GM18951 (cell line): ENCODE measurements around the gene PLEKHA8.

Experiments
- POLR2A ChIP-seq: IDR thresholded peaks from 4 replicates; pipeline ENCODE4 v1.6.1; 2011; ENCODE audit warnings: mild to moderate bottlenecking; ENCODE audit not compliant: insufficient read length, insufficient read depth; ENCODE audit errors: extremely low read depth
- in situ Hi-C: fragments of 300-500 bp; cut with MboI; formaldehyde crosslinking; loops from one replicate; pipeline ENCODE4 v1.12.0; 2022; ENCODE audit warnings: low sequenced_read_pairs, mixed read lengths, inconsistent platforms; ENCODE audit not compliant: unreplicated experiment

PLEKHA8 gene

DNA sequence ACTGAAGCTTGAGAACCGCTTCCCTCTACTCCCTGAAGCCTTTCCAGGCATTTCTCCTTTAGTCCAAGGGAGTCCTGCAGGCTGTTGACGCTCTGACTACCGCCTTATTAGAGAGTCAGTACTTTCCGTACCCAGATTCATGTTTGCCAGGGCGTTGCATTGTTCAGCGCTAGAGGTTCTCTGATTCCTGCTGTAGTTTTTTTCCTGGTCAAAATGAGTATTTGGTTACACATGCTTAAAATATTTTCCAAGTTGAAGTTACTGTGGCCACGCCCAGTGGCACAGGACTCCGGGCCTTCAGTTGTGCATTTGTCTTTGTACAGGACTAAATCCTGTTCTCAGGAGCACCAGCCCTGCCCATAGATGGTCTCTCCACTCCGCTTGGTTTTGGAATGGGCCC, 114.5 kb downstream of the PLEKHA8 start:
- TF ChIP-seq POLR2A: no peak
- in situ Hi-C loops: no loop called here

GRCh38 chr7:30143748-30144251, 115.6 kb downstream of the PLEKHA8 start:
- in situ Hi-C loops: no loop called here
- no peak for TF ChIP-seq POLR2A

DNA sequence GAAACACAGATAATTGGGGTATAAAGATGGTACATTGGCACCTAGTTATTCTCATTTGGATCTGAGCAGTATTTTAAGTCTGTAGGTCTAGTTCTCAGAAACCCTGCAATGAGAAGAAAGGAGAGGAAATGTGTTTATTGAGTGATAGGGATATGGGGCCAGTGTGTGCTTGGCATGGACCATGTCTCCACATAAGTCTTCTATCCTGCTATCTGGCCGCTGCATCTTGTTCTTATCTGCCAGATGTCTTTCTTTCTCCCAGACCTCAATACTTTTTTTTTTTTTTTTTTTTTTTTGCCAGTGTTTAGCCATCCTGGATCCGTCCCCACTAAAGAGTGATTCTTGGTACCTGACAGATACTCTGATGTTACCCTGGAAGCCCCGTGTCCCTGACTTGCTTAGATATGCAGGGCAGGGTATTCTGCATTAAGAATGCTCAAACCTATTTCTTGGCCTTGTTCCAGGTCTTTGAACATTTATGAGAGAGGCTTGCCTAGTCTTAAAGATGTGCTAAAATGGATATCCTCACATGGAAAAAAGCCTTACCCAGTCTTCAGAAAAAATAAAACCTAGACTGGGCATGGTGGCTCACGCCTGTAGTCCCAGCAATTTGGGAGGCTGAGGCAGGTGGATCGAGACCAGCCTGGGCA, 116.6 kb downstream of the PLEKHA8 start:
- in situ Hi-C loops: no loop called here
- TF ChIP-seq POLR2A: no peak

- TF ChIP-seq POLR2A: no peak
- in situ Hi-C loops: no loop called here
Measured at GRCh38 chr7:30145426-30145970, 117.3 kb downstream of the PLEKHA8 start.

DNA sequence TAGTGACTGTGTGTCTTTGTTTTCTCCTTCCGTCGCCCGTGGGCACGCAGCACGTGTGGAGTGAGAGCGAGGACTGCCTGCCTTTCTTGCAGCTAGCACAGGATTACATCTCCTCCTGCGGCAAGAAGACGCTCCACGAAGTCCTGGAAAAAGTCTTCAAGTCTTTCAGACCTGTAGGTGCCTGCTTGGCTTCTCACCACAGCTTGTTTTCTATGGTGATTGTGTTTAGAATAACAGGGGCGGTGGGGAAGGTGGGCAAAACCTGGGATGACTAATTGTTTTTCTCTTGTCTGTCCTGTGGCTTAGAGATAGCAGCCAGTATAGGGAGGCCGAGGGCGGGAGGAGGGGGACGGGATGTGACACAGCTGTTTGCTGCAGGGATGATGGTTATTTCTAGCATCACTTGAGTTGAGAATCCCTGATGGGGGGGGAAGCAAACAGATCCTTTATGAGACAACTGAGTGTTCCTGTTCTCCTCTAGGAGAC, 118.0 kb downstream of the PLEKHA8 start:
- TF ChIP-seq POLR2A: no peak
- in situ Hi-C loops: no loop called here

DNA sequence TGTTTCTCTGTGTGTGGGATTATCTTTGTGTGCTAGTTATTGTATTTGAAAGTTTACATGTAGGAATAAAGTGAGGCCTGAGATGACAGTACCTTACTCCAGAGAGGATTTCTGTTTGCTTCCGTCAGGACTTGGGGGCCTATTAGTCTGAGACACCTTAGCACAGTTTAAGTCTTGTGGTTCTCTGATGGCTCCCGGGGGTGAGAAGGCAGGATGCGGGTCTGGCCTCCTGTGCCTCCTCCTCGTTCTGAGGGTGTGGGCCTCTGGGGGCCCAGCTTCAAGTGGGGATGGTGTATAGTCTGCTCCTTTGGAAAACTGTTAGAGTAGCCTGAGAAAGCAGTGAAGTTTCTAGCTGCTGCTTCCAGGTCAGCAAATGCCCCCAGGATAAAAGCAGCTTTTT, 119.0 kb downstream of the PLEKHA8 start:
- in situ Hi-C loops: no loop called here

DNA sequence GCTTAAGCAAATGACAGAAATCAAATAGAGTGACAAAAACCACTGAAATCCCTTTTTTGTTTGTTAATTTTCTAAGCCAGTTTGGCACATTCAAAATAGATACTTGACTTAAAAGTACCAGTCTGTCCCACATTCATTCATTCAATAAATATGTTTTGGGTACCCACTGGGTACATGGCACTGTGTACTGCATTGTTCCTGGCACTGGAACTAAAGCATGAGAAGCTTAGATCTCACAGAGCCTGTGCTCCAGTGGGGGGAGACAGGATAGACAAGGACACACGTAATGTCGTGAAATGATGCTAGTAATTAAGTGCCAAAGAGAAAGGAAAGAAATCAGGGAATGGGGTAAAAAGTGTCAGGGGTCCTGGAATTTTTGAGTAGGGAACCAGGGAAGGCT, 119.6 kb downstream of the PLEKHA8 start:
- in situ Hi-C loops: no loop called here
- TF ChIP-seq POLR2A: no peak

More for the DNA sequence above, 119.0 kb downstream of the PLEKHA8 start:
- TF ChIP-seq POLR2A: no peak

- in situ Hi-C loops: no loop called here
- no peak for TF ChIP-seq POLR2A
Measured at GRCh38 chr7:30148426-30148825, 120.2 kb downstream of the PLEKHA8 start.

- no peak for TF ChIP-seq POLR2A
- in situ Hi-C loops: no loop called here
Measured at GRCh38 chr7:30148951-30149459, 120.8 kb downstream of the PLEKHA8 start.

DNA sequence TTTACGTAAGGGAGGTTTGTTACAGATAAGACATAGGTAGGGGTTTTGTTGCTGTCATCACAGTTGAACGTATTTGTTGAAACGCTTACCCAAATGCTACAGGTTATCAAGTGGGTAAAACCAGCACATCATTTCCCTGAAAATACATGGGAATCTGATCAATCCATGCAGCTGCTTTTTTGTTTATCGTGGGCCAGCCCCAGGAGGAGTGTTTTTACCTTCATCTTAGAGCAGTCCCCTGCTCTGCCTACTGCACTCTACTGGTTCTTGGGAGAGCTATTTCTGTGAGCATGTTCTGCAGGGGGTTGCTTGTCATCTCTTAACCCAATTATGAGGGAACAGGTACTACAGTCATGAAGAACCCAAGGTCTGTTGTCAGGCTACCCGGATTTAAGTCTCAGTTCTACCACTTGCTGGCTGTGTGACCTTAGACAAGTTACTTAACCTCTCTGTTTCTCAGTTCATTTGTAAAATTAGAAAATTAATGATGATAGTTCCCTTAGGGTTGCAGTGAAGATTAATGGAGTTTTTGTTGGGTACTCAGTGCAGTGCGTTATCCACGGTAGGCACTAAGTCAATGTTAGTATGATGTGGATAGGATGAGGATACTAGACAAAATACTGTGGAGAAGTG, 121.5 kb downstream of the PLEKHA8 start:
- in situ Hi-C loops: no loop called here

DNA sequence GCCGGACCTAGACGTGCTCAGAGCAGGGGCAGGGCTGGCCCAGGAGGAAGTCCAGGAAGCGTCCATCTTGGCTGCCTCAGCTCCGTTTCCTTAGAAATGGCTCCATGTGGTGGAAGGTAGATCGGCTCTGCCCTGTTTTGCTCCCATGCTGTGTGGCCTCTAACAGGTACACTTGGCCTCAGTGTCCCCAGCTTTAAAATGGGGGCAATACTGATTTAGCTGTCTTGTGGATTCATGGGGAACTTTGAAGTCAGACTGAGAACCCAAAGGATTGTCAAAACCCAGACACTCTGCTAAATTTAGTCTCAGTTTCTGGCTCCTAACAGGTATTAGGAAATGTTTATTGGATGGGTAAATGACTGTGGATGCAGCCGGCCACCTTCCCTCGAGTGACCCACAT, 122.5 kb downstream of the PLEKHA8 start:
- no peak for TF ChIP-seq POLR2A
- in situ Hi-C loops: no loop called here

More for the DNA sequence above, 121.5 kb downstream of the PLEKHA8 start:
- TF ChIP-seq POLR2A: no peak

GRCh38 chr7:30154111-30154587, 125.9 kb downstream of the PLEKHA8 start:
- TF ChIP-seq POLR2A: no peak
- in situ Hi-C loops: no loop called here

- in situ Hi-C loops: no loop called here
- TF ChIP-seq POLR2A: no peak
Measured at GRCh38 chr7:30155481-30155880, 127.3 kb downstream of the PLEKHA8 start.
